Astrocyte of the spinal cord (primary cell): ENCODE measurements around the gene DGKB.
A peak's percentile ranks its signal among the peaks of the same experiment; 100 is the strongest.

Experiments
- DNase-seq: peaks from one replicate; pipeline ENCODE4 v3.0.0; 2011; ENCODE audit warnings: low read depth, low spot score
- H3K4me3 ChIP-seq: 2 replicates; pipeline ENCODE4 v1.5.1; 2011; ENCODE audit warnings: low read depth, mild to moderate bottlenecking, low read length, moderate library complexity
- CTCF ChIP-seq: IDR thresholded peaks from 2 replicates; pipeline ENCODE4 v1.5.1; 2012; ENCODE audit warnings: low read depth, mild to moderate bottlenecking, low read length, inconsistent platforms
- in situ Hi-C: cut with HindIII; loops from 2 replicates; pipeline ENCODE4 v1.10.0; 2017; ENCODE audit warnings: low sequenced_read_pairs

DGKB gene

GRCh38 chr7:14503623-14504022 is 398.9 kb downstream of the DGKB start:
- TF ChIP-seq CTCF = no peak
- no peak overlapping the region for H3K4me3 ChIP-seq
- in situ Hi-C loops = no loop called here
- DNase-seq = no peak

- no peak for DNase-seq
- no peak overlapping the region for H3K4me3 ChIP-seq
- TF ChIP-seq CTCF = no peak
- in situ Hi-C loops = no loop called here
These were observed 401.1 kb downstream of the DGKB start for GRCh38 chr7:14501436-14501835.

- DNase-seq = no peak
- in situ Hi-C loops = no loop called here
- no peak for TF ChIP-seq CTCF
- no peak overlapping the region for H3K4me3 ChIP-seq
These were observed 405.2 kb downstream of the DGKB start for GRCh38 chr7:14497390-14497789.

- H3K4me3 ChIP-seq = no peak overlapping the region
- TF ChIP-seq CTCF = no peak
- DNase-seq = no peak
- in situ Hi-C loops = no loop called here
These were observed 406.9 kb downstream of the DGKB start for GRCh38 chr7:14495633-14496032.

GRCh38 chr7:14487701-14488395 is 414.7 kb downstream of the DGKB start:
- H3K4me3 ChIP-seq = no peak overlapping the region
- in situ Hi-C loops = no loop called here
- no peak for DNase-seq
- TF ChIP-seq CTCF = no peak

- in situ Hi-C loops = no loop called here
These were observed 418.9 kb downstream of the DGKB start for GRCh38 chr7:14483663-14484062.

More at GRCh38 chr7:14483663-14484062, 418.9 kb downstream of the DGKB start:
- DNase-seq = no peak
- H3K4me3 ChIP-seq = no peak overlapping the region
- TF ChIP-seq CTCF = peak; percentile 6
